HepG2 (cell line): ENCODE results near the gene PPP1R1B. TPM values are rescaled to one million over a fixed set of nuclear protein-coding genes. Genes with fewer than 3 reads are reported as not detected.

ENCODE experiments used
- CBFB ChIP-seq: sonication (generic); formaldehyde crosslinking; IDR thresholded peaks from 2 replicates; pipeline ENCODE4 v1.4.0; 2020; ENCODE audit warnings: missing genetic modification reagents
- EEA1 ChIP-seq: sonication (generic); formaldehyde crosslinking; IDR thresholded peaks from 2 replicates; pipeline ENCODE4 v1.5.1; 2020; ENCODE audit warnings: mild to moderate bottlenecking, missing genetic modification reagents, borderline replicate concordance
- EP300 ChIP-seq, 3 experiments: sonication (generic) in 1 of 3; formaldehyde crosslinking in 1 of 3; IDR thresholded peaks; 2 replicates each; pipeline versions ENCODE4 v1.5.1 to v1.6.1; 2011 to 2020; ENCODE audit warnings: low read depth in 2 of 3, low read length in 2 of 3, borderline replicate concordance in 1 of 3, improper control_type of control experiment in 1 of 3, mild to moderate bottlenecking in 1 of 3, missing genetic modification reagents in 1 of 3, moderate library complexity in 1 of 3
- FOXK1 ChIP-seq: sonication (generic); formaldehyde crosslinking; IDR thresholded peaks from 2 replicates; pipeline ENCODE4 v1.4.0; 2020; ENCODE audit warnings: low read depth, missing genetic modification reagents, borderline replicate concordance
- FOXP4 ChIP-seq: sonication (generic); formaldehyde crosslinking; IDR thresholded peaks from 2 replicates; pipeline ENCODE4 v1.4.0; 2020; ENCODE audit warnings: missing genetic modification reagents
- GABPB1 ChIP-seq: IDR thresholded peaks from 2 replicates; pipeline ENCODE4 v1.6.1; 2016; ENCODE audit warnings: mild to moderate bottlenecking, missing genetic modification reagents, moderate library complexity, missing compliant biosample characterization
- GATA4 ChIP-seq: sonication (generic); IDR thresholded peaks from 2 replicates; pipeline ENCODE4 v1.6.1; 2016; ENCODE audit warnings: antibody characterized with exemption, low read depth, borderline replicate concordance
- HNF4G ChIP-seq, 2 experiments: sonication (generic) in 1 of 2; formaldehyde crosslinking in 1 of 2; IDR thresholded peaks; 2 replicates each; pipeline versions ENCODE4 v1.4.0 to v1.6.1; 2011 to 2020; ENCODE audit warnings: borderline replicate concordance in 2 of 2, low read depth in 2 of 2, mild to moderate bottlenecking in 2 of 2, low read length in 1 of 2, missing genetic modification reagents in 1 of 2, moderate library complexity in 1 of 2
- JDP2 ChIP-seq: sonication (generic); formaldehyde crosslinking; IDR thresholded peaks from 2 replicates; pipeline ENCODE4 v1.8.1; 2022; ENCODE audit warnings: missing genetic modification reagents, borderline replicate concordance
- RAD21 ChIP-seq: fragments of 450-650 bp; formaldehyde crosslinking; IDR thresholded peaks from 2 replicates; pipeline ENCODE4 v1.5.0; 2020; ENCODE audit warnings: mild to moderate bottlenecking
- RARA ChIP-seq: IDR thresholded peaks from 2 replicates; pipeline ENCODE4 v1.6.1; 2016; ENCODE audit warnings: missing genetic modification reagents, missing compliant biosample characterization
- SIX4 ChIP-seq: sonication (generic); formaldehyde crosslinking; IDR thresholded peaks from 2 replicates; pipeline ENCODE4 v1.4.0; 2020; ENCODE audit warnings: missing genetic modification reagents
- XRCC5 ChIP-seq: fragments of 200-400 bp; formaldehyde crosslinking; optimal IDR thresholded peaks from 2 replicates; pipeline ENCODE3; 2017; ENCODE audit warnings: mild to moderate bottlenecking, low read length
- ZBTB21 ChIP-seq: sonication (generic); formaldehyde crosslinking; IDR thresholded peaks from 2 replicates; pipeline ENCODE4 v1.4.0; 2020; ENCODE audit warnings: missing genetic modification reagents
- ZFP90 ChIP-seq: sonication (generic); formaldehyde crosslinking; IDR thresholded peaks from 2 replicates; pipeline ENCODE4 v1.8.0; 2022; ENCODE audit warnings: missing genetic modification reagents, mild to moderate bottlenecking, inconsistent platforms, borderline replicate concordance
- ZMYM4 ChIP-seq: sonication (generic); formaldehyde crosslinking; IDR thresholded peaks from 2 replicates; pipeline ENCODE4 v1.8.1; 2023; ENCODE audit warnings: mild to moderate bottlenecking, missing genetic modification reagents
- ZNF446 ChIP-seq: sonication (generic); formaldehyde crosslinking; IDR thresholded peaks from 2 replicates; pipeline ENCODE4 v1.5.0; 2020; ENCODE audit warnings: mild to moderate bottlenecking, missing genetic modification reagents
- ZNF451 ChIP-seq: sonication (generic); formaldehyde crosslinking; IDR thresholded peaks from 2 replicates; pipeline ENCODE4 v1.5.0; 2020; ENCODE audit warnings: mild to moderate bottlenecking, missing genetic modification reagents
- ZNF512B ChIP-seq: sonication (generic); formaldehyde crosslinking; IDR thresholded peaks from 2 replicates; pipeline ENCODE4 v1.5.1; 2020; ENCODE audit warnings: missing genetic modification reagents, mild to moderate bottlenecking, borderline replicate concordance
- ZNF691 ChIP-seq: sonication (generic); formaldehyde crosslinking; IDR thresholded peaks from 2 replicates; pipeline ENCODE4 v1.4.0; 2020; ENCODE audit warnings: missing genetic modification reagents, low read depth, mild to moderate bottlenecking, borderline replicate concordance
- ZNF879 ChIP-seq: sonication (generic); formaldehyde crosslinking; IDR thresholded peaks from 2 replicates; pipeline ENCODE4 v1.8.1; 2023; ENCODE audit warnings: missing genetic modification reagents
- ZNF891 ChIP-seq: sonication (generic); formaldehyde crosslinking; IDR thresholded peaks from 2 replicates; pipeline ENCODE4 v1.5.0; 2020; ENCODE audit warnings: mild to moderate bottlenecking, missing genetic modification reagents
- polyA plus RNA-seq, 8 experiments: library from polyadenylated mRNA; depleted of rRNA in 3 of 8; stranded (reverse) in 7 of 8; unstranded in 1 of 8; fragments of >200 nt; fragmentation: Illumina TruSeq in 4 of 8; extraction: Trizol in 4 of 8; gene quantifications; 2 replicates each; pipeline versions ENCODE4 v1.2.1 to v1.2.3, GENCODE V29; 2011 to 2016; ENCODE audit warnings: low read depth in 4 of 8, missing spikeins in 1 of 8, mixed read lengths in 1 of 8; ENCODE audit not compliant: insufficient read depth in 1 of 8
- total RNA-seq, 5 experiments: library from RNA; depleted of rRNA; stranded (reverse); fragments of >200 nt; fragmentation: Illumina TruSeq; extraction: Trizol; gene quantifications; 2 replicates each; pipeline ENCODE4 v1.2.3, GENCODE V29; 2016; ENCODE audit warnings: low read depth in 1 of 5

Gene PPP1R1B
- total and polyA plus RNA-seq, 2 of the 13 experiments (the other 11 are each of a cell fraction or from before 2014, with no cell fraction given), result 0.08 TPM; not detected in 1

- TF ChIP-seq ZNF451 (peak; percentile 74; the same call in 1 of the 2 replicates), EEA1 (no peak; the same call in 1 of the 2 replicates), FOXP4 (CRISPR knock-in tag) (no peak), RARA (CRISPR knock-in tag) (peak; percentile 52), ZNF891 (CRISPR knock-in tag) (peak; percentile 88), SIX4 (no peak), EP300 (IDR thresholded peaks at IDR 0.05; ENCODE audit: low read depth in 2 of 2, low read length in 2 of 2) (no peak), EP300 (CRISPR knock-in tag; IDR thresholded peaks at IDR 0.05; ENCODE audit: borderline replicate concordance) (no peak; the same call in 1 of the 2 replicates), FOXK1 (CRISPR knock-in tag) (peak; percentile 84; the same call in 1 of the 2 replicates), GABPB1 (CRISPR knock-in tag) (peak; percentile 72; the same call in 1 of the 2 replicates), ZBTB21 (CRISPR knock-in tag) (no peak), ZNF879 (CRISPR knock-in tag) (no peak), ZNF512B (CRISPR knock-in tag) (peak; percentile 99), GATA4 (no peak), ZNF446 (CRISPR knock-in tag) (peak; percentile 59), JDP2 (CRISPR knock-in tag) (no peak), ZNF691 (CRISPR knock-in tag) (peak; percentile 76; the same call in 1 of the 2 replicates), ZMYM4 (CRISPR knock-in tag) (peak; percentile 52; the same call in 1 of the 2 replicates), ZFP90 (peak; percentile 80; the same call in 1 of the 2 replicates), CBFB (CRISPR knock-in tag) (peak; percentile 75; the same call in 1 of the 2 replicates), RAD21 (CRISPR knock-in tag) (peak; percentile 85), HNF4G (IDR thresholded peaks at IDR 0.05; ENCODE audit: borderline replicate concordance, low read depth, low read length) (no peak), HNF4G (CRISPR knock-in tag; IDR thresholded peaks at IDR 0.05; ENCODE audit: borderline replicate concordance, low read depth) (peak; percentile 62; the same call in 1 of the 2 replicates), XRCC5 (peak; percentile 99)
Measured at GRCh38 chr17:39667945-39668924, 41.5 kb downstream of the PPP1R1B start, which contains the start of gene PNMT (continued).
